IPS-20b (cell line): Measurements from ENCODE around the gene PTMS.

Source experiments
- H3K27ac ChIP-seq: one replicate; pipeline ENCODE4 v1.5.1; 2013; ENCODE audit warnings: low read length
- H3K27me3 ChIP-seq: 2 replicates; pipeline ENCODE4 v1.6.1; 2013; ENCODE audit warnings: mild to moderate bottlenecking, low read length, inconsistent platforms; ENCODE audit not compliant: insufficient read depth
- H3K36me3 ChIP-seq: 2 replicates; pipeline ENCODE4 v1.6.1; 2013; ENCODE audit warnings: low read depth, mild to moderate bottlenecking, inconsistent platforms, low read length, moderate library complexity; ENCODE audit not compliant: insufficient read depth
- H3K4me1 ChIP-seq: 2 replicates; pipeline ENCODE4 v1.6.1; 2013; ENCODE audit warnings: mild to moderate bottlenecking, control low read depth, inconsistent platforms, low read length, moderate library complexity; ENCODE audit not compliant: insufficient read depth
- H3K4me3 ChIP-seq: 2 replicates; pipeline ENCODE4 v1.5.1; 2013; ENCODE audit warnings: mild to moderate bottlenecking, low read length, inconsistent platforms
- H3K9ac ChIP-seq: 2 replicates; pipeline ENCODE4 v1.6.1; 2013; ENCODE audit warnings: low read depth, mild to moderate bottlenecking, inconsistent platforms, low read length, moderate library complexity
- H3K9me3 ChIP-seq: 2 replicates; pipeline ENCODE4 v1.6.1; 2013; ENCODE audit warnings: mild to moderate bottlenecking, low read depth, low read length, inconsistent platforms; ENCODE audit not compliant: insufficient read depth

The PTMS gene

GRCh38 chr12:6784296-6784695 lies 18.1 kb downstream of the PTMS start:
- Histone ChIP-seq H3K4me1 (peaks cover 11% of the 10 kb centered on the region; the same call in 1 of the 2 replicates), H3K27me3 (no peaks in the 10 kb centered on the region), H3K36me3 (no peaks in the 10 kb centered on the region), H3K9ac (no peak overlapping the region), H3K4me3 (no peak overlapping the region), H3K9me3 (no peaks in the 10 kb centered on the region), H3K27ac (no peak overlapping the region)

GRCh38 chr12:6784761-6785160 lies 18.6 kb downstream of the PTMS start:
- Histone ChIP-seq H3K9ac (no peak overlapping the region), H3K4me3 (no peak overlapping the region), H3K9me3 (no peaks in the 10 kb centered on the region), H3K4me1 (peaks cover 11% of the 10 kb centered on the region; the same call in 1 of the 2 replicates), H3K27ac (no peak overlapping the region), H3K27me3 (no peaks in the 10 kb centered on the region), H3K36me3 (no peaks in the 10 kb centered on the region)

- Histone ChIP-seq H3K9me3 (no peaks in the 10 kb centered on the region), H3K4me3 (peak overlapping the region; percentile 32; the same call in 1 of the 2 replicates), H3K27me3 (no peaks in the 10 kb centered on the region), H3K27ac (no peak overlapping the region), H3K9ac (peak overlapping the region; percentile 14; the same call in 1 of the 2 replicates), H3K4me1 (peaks cover 11% of the 10 kb centered on the region; the same call in 1 of the 2 replicates), H3K36me3 (no peaks in the 10 kb centered on the region)
Observed at GRCh38 chr12:6786416-6787094, 20.4 kb downstream of the PTMS start.

- H3K27me3 ChIP-seq: no peaks in the 10 kb centered on the region
- peaks cover 11% of the 10 kb centered on the region; the same call in 1 of the 2 replicates for H3K4me1 ChIP-seq
- H3K27ac ChIP-seq: no peak overlapping the region
- H3K9me3 ChIP-seq: no peaks in the 10 kb centered on the region
- peak overlapping the region; percentile 24; the same call in 1 of the 2 replicates for H3K9ac ChIP-seq
- H3K4me3 ChIP-seq: peak overlapping the region; percentile 32; the same call in 1 of the 2 replicates
- no peaks in the 10 kb centered on the region for H3K36me3 ChIP-seq
Observed at GRCh38 chr12:6787309-6787708, 21.1 kb downstream of the PTMS start.

GRCh38 chr12:6788972-6789924 lies 23.1 kb downstream of the PTMS start, which contains the start of gene CD4:
TSS of gene CD4 (plus strand) at chr12:6789528. CDS start at chr12:6800139, 10,611 bp downstream.
- Histone ChIP-seq H3K9ac (no peak within 1 kb of the TSS), H3K4me3 (no peak within 1 kb of the TSS), H3K27ac (no peak within 1 kb of the TSS)

GRCh38 chr12:6790496-6791150 lies 24.5 kb downstream of the PTMS start:
- no peak overlapping the region for H3K27ac ChIP-seq
- H3K4me3 ChIP-seq: no peak overlapping the region
- H3K27me3 ChIP-seq: no peaks in the 10 kb centered on the region
- peaks cover 11% of the 10 kb centered on the region; the same call in 1 of the 2 replicates for H3K4me1 ChIP-seq
- H3K9me3 ChIP-seq: no peaks in the 10 kb centered on the region
- H3K36me3 ChIP-seq: no peaks in the 10 kb centered on the region
- no peak overlapping the region for H3K9ac ChIP-seq

More at GRCh38 chr12:6788972-6789924, 23.1 kb downstream of the PTMS start, which contains the start of gene CD4:
- H3K27me3 ChIP-seq: no peaks in the 10 kb centered on the region
- H3K4me1 ChIP-seq: peaks cover 11% of the 10 kb centered on the region; the same call in 1 of the 2 replicates
- H3K9me3 ChIP-seq: no peaks in the 10 kb centered on the region
- H3K36me3 ChIP-seq: no peaks in the 10 kb centered on the region

GRCh38 chr12:6791931-6792520 lies 25.9 kb downstream of the PTMS start:
- no peak overlapping the region for H3K9ac ChIP-seq

GRCh38 chr12:6792522-6793201 lies 26.5 kb downstream of the PTMS start:
- H3K27me3 ChIP-seq: no peaks in the 10 kb centered on the region
- no peaks in the 10 kb centered on the region for H3K4me1 ChIP-seq
- no peaks in the 10 kb centered on the region for H3K9me3 ChIP-seq
- no peaks in the 10 kb centered on the region for H3K36me3 ChIP-seq
- no peak overlapping the region for H3K4me3 ChIP-seq
- H3K9ac ChIP-seq: no peak overlapping the region
- no peak overlapping the region for H3K27ac ChIP-seq

More at GRCh38 chr12:6791931-6792520, 25.9 kb downstream of the PTMS start:
- Histone ChIP-seq H3K9me3 (no peaks in the 10 kb centered on the region), H3K4me1 (peaks cover 4% of the 10 kb centered on the region; the same call in 1 of the 2 replicates), H3K4me3 (no peak overlapping the region), H3K27me3 (no peaks in the 10 kb centered on the region), H3K27ac (no peak overlapping the region), H3K36me3 (no peaks in the 10 kb centered on the region)

- no peak overlapping the region for H3K4me3 ChIP-seq
- no peaks in the 10 kb centered on the region for H3K9me3 ChIP-seq
- no peaks in the 10 kb centered on the region for H3K27me3 ChIP-seq
Observed at GRCh38 chr12:6795088-6795487, 28.9 kb downstream of the PTMS start.

GRCh38 chr12:6796576-6796975 lies 30.4 kb downstream of the PTMS start:
- H3K9ac ChIP-seq: no peak overlapping the region
- no peak overlapping the region for H3K27ac ChIP-seq
- H3K27me3 ChIP-seq: no peaks in the 10 kb centered on the region
- no peak overlapping the region for H3K4me3 ChIP-seq
- H3K4me1 ChIP-seq: no peaks in the 10 kb centered on the region
- no peaks in the 10 kb centered on the region for H3K36me3 ChIP-seq
- no peaks in the 10 kb centered on the region for H3K9me3 ChIP-seq

More at GRCh38 chr12:6795088-6795487, 28.9 kb downstream of the PTMS start:
- no peaks in the 10 kb centered on the region for H3K36me3 ChIP-seq
- no peak overlapping the region for H3K27ac ChIP-seq
- no peak overlapping the region for H3K9ac ChIP-seq
- H3K4me1 ChIP-seq: no peaks in the 10 kb centered on the region
